ENCODE measurements around the gene ICE1.
"Not testable (repeated sequence)": the region's sequence is repeated elsewhere in the genome, so short reads cannot be mapped to it uniquely, and the experiment has no call there.

ICE1 gene

DNA sequence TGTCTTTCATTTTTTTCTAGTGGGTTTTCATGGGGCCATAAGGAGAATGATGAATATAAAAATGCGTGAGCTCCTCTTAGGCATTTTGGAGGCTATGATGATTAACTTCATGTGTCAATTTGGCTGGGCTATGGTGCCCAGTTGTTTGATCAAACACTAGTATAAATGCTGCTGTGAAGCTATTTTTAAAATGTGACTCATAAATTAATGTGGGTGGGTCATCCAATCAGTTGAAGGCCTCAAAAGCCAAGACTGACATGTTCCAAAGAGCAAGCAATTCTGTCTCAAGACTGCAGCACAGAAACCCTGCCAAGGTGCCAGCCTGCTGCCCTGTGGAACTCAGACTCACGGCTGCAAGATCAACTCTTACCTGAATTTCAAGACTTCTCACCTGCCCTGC lies 24.4 kb upstream of the ICE1 start:
- no peak for DNase-seq (ENCODE audit: low read depth in 3 of 3)

DNA sequence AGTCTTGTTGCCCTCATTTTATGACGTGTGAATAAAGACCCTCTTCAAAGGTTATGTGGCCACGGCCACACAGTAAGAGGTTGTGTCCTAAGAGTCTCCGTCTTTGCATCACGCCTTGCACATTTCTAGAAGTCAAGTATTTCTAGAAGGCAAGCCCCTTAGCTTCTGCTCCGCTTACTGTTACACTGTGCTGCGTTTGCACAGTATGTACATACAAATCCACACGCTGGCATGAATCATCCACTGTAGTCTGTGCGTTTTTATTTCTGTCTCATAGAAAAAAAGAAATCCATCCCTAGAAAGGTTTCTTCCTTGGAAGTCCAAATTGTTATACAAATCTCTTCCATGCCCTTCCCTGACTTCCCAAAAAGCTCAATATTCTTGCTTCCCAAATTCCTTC lies 21.4 kb upstream of the ICE1 start:
- no peak for DNase-seq (ENCODE audit: low read depth in 3 of 3)

DNA sequence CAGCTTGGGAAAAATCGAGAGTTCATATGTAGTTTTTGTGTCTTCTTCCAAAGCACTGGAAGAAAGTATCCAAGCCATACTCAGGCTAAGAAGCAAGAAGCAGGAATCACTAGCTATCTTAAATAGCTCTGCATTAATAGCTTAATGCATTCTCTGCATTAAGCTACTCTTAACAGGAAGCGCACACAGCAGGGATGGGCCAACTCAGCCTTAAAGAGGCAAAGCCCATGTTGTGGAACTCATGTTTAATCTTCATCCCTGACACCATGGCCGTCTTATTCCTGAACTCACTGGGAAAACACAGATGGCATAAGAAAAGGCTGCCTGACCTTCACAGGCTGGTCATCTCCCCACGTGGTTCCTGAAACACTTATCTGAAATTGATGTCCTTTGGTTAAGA lies 18.7 kb upstream of the ICE1 start:
- no peak for DNase-seq (ENCODE audit: low read depth in 3 of 3)

DNA sequence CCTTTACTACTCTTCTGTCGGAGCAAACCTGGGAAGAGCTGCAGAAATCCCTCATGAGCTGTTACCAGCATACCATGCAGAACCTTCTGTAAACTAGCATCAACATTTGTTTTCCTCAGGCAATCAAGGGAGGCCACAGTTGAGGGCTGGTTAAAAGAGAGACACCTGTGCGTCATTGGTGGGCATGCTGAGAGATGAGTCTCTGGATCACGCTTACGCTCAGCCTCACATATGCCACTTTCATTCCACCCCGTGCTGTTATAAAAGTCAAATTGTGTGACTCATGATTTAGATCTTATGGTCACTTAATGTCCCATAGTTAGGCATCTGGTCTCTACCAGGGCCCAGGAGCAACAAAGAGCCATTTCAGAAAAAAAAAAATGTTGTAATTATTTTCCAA lies 18.1 kb upstream of the ICE1 start:
- no peak for DNase-seq (ENCODE audit: low read depth in 3 of 3)

DNA sequence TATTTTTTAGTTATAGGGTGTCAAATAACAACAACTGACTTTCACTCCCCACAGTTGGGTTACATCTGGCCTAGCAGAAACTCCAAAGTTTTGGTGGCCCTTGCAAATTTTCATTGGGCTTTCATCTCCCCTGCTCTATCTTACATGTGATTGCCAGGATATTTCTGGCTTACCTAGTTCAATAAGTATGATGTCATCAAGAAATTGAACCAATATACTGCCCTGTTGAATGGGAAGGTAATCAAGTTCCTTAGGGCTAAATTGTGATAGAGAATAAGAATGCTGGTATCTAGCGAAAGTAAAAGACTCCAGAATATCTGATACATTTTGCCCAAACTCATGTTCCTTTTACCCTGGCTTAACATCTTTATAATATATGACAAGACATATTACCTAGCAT lies 17.0 kb upstream of the ICE1 start:
- DNase-seq (ENCODE audit: low read depth in 3 of 3), result no peak

DNA sequence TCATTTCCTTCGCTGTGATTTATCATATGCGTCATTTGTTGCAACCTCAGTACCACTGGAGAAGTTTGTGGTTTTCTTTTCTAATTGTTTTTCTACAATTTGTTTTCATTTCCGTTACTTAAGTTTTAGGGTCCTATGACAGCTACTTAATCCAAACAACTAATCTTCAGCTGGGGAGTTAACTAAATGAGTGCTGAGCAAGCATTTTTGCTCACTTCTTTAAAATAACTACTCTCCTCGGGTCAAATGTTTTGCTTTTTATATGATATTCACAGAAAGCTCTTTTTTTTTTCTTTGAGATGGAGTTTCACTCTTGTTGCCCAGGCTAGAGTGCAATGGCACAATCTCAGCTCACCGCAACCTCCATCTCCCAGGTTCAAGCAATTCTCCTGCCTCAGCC lies 14.6 kb upstream of the ICE1 start:
- no peak for DNase-seq (ENCODE audit: low read depth in 3 of 3)

DNA sequence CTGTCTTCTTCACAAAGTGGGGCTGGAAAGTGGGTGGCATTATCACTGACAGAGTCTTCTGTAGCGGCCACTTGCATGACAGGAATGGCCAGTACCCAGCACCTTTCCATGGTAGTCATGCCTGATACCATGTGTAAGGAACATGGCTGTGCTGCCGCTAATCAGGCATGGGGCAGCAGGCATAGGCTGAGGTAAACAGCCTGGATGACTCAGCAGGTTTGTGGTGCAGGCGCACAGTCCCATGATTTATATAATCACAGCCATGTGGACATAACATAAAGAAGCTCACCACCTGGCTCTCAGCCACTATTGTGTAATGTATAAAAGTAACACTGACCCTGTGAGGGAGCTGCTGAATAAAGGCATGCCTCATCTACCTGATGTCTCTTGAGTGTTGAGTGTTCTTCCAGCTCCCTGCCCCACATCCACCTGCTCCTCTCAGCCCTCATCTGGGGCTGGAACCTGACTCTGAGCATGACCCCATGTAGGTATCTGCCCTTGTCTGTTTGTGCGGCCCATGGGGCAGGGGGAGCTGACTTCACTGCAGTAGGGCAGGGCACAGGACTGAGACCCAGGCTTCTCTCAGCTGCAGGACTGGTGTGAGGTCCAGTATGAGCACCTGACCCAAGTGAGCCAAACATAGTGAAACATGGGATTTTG lies 13.2 kb upstream of the ICE1 start:
- DNase-seq (ENCODE audit: low read depth in 3 of 3), result no peak

DNA sequence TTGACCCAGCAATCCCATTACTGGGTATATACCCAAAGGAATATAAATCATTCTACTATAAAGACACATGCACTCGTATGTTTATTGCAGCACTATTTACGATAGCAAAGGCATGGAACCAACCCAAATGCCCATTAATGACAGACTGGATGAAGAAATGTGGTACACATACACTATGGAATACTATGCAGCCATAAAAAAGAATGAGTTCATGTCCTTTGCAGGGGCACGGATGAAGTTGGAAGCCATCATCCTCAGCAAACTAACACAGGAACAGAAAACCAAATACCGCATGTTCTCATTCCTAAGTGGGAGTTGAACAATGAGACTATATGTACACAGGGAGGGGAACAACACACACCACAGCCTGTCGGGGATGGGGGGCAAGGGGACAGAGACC lies 8.6 kb upstream of the ICE1 start:
- DNase-seq (ENCODE audit: low read depth in 3 of 3), result not testable (repeated sequence)

DNA sequence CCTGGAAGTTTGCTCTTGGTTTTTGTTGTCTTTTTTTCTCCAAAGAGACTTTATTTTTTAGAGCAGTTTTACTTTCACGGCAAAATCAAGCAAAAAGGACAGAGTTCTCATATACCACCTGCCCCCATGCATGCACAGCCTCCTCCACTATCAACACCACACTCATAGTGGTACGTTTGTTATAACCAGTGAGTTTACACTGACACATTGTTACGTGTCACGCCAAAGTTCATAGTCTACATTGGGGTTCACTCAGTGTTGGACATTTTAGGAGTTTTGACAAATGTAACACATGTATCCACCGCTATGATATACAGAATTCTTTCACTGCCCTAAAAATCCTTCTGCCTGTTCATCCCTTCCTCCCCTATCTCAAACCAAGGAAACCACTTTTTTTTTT lies 7.5 kb upstream of the ICE1 start:
- no peak for DNase-seq (ENCODE audit: low read depth in 3 of 3)

DNA sequence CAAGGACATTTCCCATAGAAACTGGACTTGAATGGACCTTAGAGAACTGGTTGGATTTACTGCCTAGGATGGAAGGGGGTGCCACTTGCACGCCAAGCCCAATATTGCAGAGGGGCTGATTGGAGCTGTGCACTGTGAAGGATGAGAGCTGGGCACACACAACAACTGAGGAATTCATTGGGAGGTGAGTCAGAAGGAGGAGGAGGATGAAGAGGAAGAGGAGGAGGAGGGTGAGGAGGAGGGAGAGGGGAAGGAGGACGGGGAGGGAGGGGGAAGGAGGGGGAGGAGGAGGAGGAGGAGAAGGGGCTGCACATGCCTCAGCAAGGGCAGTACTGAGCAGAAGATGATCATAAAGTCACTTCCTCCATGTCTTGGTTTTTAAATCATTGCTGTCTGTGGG lies 5.7 kb upstream of the ICE1 start:
- DNase-seq (ENCODE audit: low read depth in 3 of 3), result no peak

DNA sequence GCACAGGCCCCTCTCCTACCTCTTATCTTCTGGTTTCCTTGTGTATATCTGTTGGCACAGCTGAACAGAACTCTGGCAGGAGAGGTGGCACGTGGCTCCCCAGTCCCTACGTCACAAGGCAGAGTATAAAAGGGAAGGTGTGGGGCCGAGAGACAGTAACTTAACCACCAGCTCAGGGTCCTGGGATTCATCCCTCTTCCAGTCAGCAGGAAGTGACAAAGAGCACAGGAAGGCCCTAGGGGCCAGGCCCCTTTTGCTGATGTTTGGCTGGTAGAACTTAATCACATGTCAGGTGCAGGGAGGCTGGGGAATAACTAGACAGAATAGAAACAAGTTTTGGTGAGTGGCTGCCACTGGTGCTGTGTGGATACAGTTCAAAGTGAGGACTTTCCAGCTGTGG lies 4.5 kb upstream of the ICE1 start:
- no peak for DNase-seq (ENCODE audit: low read depth in 3 of 3)

DNA sequence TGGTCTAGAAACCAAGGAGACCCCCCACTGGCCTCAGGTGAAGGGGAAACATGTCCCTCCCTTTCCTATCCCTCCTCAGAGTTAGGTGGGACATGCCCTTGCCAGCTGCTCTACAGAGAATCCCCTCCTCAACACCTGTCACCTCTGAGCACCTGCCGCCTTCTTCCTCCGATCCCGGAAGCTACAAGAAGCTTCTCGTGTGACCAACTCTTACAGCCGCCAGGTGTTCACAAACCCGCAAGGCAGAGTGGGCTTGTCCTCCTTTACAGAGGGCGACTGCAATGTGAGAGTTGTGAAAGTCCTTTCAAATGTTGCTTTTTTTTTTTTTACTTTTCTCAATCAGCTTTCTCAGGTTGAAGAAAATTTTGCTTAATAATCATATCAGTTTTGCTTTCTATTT lies 3.7 kb upstream of the ICE1 start:
- DNase-seq (ENCODE audit: low read depth in 3 of 3), result no peak

DNA sequence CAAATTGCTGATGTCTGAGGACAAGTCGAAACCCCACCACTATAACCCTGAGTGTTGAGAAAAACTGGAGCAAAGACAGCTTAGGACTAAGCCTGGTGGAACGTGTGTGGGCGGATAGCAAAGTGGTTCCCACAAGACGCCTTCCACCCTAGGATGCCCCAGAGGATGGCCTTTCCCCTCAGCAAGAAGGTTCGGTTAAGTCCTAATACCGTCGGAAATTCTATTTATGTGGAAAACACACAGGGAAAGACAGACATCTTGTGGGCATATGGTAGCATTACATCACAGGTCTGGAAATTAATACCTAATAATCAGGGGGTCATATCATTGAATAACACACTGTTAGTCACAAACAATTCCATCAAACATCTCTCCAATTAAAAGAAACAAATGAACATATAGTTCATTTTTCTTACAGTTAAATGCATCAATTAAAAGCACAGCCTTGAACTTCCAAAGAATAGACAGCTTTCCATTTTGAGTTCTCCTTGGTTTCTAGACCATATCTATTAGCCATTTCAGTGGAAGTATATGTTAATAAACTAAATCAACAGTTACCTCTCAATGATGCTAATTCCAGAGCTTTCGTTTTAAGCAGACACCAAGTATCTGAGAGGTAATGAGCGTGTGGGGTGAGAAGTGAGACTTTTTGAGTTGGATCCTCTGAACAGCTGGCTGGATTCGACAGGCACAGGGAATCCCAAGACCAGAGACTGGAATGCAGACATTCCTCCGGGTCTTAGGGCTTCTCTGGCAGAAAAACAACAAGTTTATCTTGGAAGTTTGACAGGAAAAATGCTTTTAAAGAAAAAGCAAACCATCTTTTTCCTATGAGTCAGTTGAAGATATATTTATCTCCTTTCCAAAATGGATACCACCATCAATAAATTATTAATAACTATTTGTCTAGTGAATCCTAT lies 2.9 kb upstream of the ICE1 start:
- no peak for DNase-seq (ENCODE audit: low read depth in 3 of 3)

DNA sequence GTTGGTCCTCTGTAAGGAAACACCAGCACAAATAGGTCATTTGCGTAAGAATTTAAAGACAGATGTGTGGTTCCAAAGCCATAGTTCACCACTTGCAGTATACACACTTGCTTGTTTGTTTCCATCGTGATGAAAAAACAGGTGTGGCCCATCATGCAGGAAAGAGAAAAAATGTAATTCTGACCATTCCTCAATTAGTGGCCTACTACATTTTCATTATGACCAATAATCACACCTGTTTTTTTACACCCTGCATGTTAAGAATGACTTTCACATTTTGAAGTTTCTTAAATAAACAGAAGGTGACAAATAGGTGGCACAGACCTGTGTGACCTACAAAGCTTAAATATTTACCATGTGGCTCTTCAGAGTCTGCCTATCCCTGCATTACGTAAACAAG lies 2.2 kb upstream of the ICE1 start:
- no peak for DNase-seq (ENCODE audit: low read depth in 3 of 3)

DNA sequence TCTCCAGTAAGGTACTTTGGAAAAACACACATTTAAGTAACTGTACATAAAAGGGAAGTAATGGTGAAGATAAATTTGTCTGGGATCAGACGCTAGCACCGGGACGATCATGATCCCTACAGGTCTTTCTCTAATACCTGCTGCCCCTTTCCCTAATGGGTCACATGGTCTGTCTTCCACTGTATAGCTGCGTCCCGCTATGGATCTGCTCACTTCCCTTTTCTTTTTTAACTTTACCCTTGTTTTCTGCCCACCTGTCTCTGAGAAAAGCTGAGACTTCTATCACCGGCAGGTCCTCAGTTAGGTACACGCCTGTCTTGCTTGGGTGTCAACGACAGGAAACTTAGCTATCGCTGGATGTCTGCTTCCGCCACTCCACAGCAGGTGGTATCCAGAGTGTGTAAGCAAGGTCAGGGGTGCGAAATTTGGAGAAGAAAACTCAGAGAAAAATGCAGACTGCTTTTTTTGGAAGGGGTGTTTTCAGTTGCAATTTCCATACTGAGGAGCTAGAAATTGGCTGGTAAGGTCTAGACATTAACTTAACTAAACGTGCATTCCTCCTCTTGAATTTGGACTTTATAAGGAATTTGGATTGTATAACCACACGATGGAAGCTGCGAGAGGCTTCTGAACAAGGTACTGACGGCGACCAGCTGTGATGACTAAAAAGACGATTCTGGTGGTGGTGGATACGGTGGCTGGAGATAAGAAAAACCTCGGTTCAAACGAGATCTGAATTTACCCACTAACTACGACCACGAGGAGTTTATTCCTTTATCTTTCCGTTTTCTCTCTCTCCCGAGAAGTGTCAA lies 1.1 kb upstream of the ICE1 start:
- DNase-seq (ENCODE audit: low read depth in 3 of 3), result no peak

DNA sequence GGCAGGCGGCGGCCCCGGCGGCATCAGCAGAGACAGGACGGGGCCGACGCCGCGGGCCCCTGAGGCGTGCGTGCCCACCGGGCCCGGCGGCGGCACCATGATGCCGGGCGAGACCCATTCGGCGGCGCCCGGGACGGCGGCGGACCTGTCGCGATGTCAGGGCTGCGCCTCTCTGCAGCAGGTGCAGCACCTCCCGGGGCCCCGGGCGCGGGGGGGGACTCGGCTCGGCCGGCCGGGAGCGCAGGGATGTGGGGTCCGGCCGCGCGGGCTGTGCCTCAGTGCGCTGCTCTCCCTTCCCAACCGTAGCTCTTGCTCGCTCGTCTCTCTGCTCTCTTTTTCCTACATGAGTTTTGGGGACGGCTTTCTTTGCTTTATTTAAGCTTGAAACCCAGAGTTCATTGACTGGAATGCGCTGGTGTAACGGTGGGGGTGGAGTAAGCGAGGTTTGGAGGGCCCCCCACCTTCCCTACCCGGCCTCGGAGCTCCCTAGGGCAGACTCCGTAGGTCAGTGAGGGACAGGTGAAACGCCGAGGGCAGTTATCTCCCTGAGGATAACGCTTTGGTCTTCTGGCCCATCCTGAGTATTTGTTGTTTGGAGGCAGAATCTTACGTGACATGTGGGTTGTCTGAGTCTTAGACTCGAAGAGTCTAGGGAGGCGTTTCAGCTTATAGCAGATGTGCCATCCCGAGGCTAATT lies 490 bp downstream of the ICE1 start:
- no peak for DNase-seq (ENCODE audit: low read depth in 3 of 3)

DNA sequence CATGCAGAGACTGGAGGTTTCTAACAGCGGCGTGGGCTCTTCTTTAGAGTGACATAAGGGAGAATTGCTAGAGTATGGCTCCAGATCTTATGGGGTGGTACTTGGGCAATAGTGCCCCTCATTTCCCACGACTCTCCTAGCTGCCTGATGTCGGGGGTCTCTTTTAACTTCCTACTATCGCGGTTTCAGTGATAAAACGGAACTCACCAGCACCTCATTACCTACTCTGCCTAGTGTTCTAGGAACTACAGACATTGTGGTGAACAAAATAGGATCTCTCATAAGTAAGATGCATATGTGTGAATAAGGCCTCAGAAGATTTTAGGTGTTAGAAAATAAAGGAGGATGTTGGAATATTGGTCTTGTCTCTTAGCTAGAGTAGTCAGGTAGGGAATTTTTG lies 1.1 kb downstream of the ICE1 start:
- DNase-seq (ENCODE audit: low read depth in 3 of 3), result no peak

DNA sequence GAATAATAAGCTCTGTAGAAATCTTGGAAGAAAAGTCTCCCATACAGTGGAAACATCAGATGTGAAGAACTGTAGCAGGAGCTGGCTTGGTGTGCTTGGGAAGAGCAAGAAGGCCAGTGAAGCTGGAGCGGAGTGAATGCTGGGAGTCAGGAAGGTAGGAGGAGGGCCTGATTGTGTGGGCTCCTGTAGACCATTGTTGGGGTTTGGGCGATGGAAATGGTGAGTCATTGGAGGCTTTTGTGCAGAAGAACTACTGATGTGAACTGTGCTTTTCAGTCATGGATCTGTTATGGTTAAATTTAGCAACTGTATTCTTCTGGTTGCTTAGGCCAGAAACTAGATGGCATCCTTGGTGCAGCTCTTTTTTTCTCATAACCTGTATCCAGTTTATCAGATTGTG lies 2.3 kb downstream of the ICE1 start:
- peak in 1 of 3 donors; percentile 20 for DNase-seq (ENCODE audit: low read depth in 3 of 3)

DNA sequence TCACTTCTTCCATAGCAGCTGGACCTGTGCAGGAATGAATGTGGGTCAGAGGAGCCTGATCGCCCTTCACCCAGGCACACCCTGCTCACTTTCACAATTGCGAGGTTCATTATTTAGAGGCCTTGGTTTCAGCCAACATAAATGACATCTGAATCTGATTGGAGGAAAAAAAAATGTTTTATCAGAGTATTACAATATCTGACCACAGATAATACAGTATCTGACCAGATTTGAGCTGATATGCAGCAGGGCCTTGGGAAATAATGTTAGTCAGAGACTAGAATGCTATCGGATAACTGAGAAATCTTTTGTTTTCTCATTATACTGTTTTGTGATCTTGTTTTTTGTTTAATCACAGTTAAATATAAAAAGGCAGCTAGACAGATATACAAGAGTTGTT lies 7.7 kb downstream of the ICE1 start:
- no peak for DNase-seq (ENCODE audit: low read depth in 3 of 3)

DNA sequence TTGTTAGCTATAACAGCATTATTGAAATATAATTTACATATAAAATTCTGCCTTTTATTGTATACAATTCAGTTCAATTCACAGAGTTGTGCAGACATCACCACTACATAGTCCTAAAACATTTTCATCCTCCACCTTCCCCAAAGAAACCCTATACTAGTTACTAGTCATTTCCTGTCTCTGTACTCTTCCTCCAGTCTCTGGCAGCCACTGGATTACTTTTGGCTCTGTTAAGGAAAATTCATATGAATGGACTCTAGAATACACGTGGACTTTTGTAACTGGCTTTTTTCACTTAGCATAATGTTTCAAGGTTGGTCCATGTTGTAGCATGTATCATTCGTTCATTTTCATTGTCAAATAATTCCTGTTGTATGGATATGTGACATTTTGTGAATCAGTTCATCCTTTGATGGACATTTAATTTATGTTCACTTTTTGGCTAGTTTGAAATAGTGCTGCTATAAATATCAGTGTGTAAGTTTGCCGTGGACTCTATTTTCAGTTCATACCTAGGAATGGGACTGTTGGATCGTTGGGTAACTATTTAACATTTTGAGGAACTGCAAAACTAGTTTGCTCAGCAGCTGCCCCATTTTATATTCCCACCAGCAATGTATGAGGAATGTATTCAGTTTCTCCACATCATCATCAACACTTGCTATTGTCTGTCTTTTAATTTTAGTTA lies 9.7 kb downstream of the ICE1 start:
- no peak for DNase-seq (ENCODE audit: low read depth in 3 of 3)

DNA sequence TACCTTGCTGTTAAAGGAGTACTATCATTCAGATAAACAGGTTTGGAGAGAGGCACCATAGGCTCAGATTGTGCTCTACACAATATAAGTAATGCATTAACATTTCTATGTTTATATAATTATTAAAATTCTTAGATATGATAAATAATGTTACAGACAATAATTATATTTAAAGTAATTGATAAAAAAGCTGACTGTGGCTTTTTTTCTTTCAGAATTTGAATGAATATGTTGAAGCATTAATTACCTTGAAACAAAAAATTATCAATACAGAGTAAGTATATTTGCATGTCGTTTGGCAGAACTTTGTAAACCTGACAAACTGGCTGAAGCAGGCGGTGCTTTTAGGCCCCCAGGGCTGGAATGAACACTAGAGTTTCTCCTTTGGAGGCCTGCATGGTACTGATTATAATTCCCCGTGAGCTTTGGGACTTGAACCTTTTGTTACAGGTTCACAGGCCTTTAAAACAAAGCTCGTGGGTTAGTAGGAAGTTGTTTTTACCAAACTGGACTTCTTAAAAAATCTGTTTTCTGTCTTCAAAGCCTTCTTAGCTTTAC lies 13.8 kb downstream of the ICE1 start:
- DNase-seq (ENCODE audit: low read depth in 3 of 3), result no peak
